ENCODE results near the gene NHEJ1. TPM values are rescaled to one million over a fixed set of nuclear protein-coding genes. Genes with fewer than 3 reads are reported as not detected.

The NHEJ1 gene
- total RNA-seq, 1 experiment from 2014 or later = 16.4 TPM

GRCh38 chr2:219031005-219031738, 129.4 kb downstream of the NHEJ1 start (continued):
- TF ChIP-seq REST (IDR thresholded peaks at IDR 0.05; ENCODE audit: low read depth) (no peak), FOSL1 (IDR thresholded peaks at IDR 0.05; ENCODE audit: low read depth) (no peak), ELF1 (IDR thresholded peaks at IDR 0.05; ENCODE audit: borderline replicate concordance, low read depth) (no peak), EZH2phosphoT487 (IDR thresholded peaks at IDR 0.05; ENCODE audit: borderline replicate concordance) (no peak)

- Histone ChIP-seq H3K27ac (ENCODE audit: low read depth, low read length) (no peak overlapping the region), H3K9me3 (ENCODE audit: control insufficient read depth in 1 of 2, insufficient read depth in 1 of 2, low read depth in 1 of 2, low read length in 2 of 2) (no peaks in the 10 kb centered on the region), H3K9ac (ENCODE audit: low read length) (no peak overlapping the region), H4K20me1 (ENCODE audit: insufficient read depth) (no peaks in the 10 kb centered on the region), H2AFZ (ENCODE audit: low read depth, low read length, poor library complexity, severe bottlenecking) (no peak overlapping the region), H3K4me1 (ENCODE audit: control insufficient read depth in 1 of 2, insufficient read depth in 2 of 2, low read length in 2 of 2) (no peaks in the 10 kb centered on the region; a peak in 1 of 4 replicates), H3K4me2 (ENCODE audit: low read length) (no peak overlapping the region), H3K79me2 (ENCODE audit: insufficient read depth, low read length) (no peaks in the 10 kb centered on the region), H3K9me2 (ENCODE audit: insufficient read depth) (no peaks in the 10 kb centered on the region), H3K36me3 (ENCODE audit: control insufficient read depth in 1 of 2, insufficient read depth in 2 of 2, low read length in 2 of 2) (no peaks in the 10 kb centered on the region), H3K27me3 (ENCODE audit: insufficient read depth, low read length) (peaks cover 22% of the 10 kb centered on the region), H3K4me3 (replicated peaks in 1 of 2; ENCODE audit: low read depth in 1 of 2, low read length in 2 of 2) (no peak overlapping the region)
- POLR2A ChIA-PET = interaction anchor here (1.0 kb wide), 1 partner anchor 125 kb away, joined by 3 read pairs; no protein-coding TSS in a partner anchor
- CTCF ChIA-PET = interaction anchor here (0.6 to 5.3 kb wide), 43 partner anchors 9 to 358 kb away, joined by 3 to 97 read pairs (median 4); partner anchors contain the start of gene DNPEP
- no peak for TF ChIP-seq YY1 (IDR thresholded peaks at IDR 0.05; ENCODE audit: extremely low read depth, insufficient replicate concordance, low read depth, low read length)
- no peak for TF ChIP-seq SP1 (IDR thresholded peaks at IDR 0.05; ENCODE audit: low read depth)
- no peak for TF ChIP-seq POLR2A (IDR thresholded peaks at IDR 0.05; ENCODE audit: borderline replicate concordance, extremely low read depth, insufficient read depth, insufficient read length)
- no peak for TF ChIP-seq CBX3 (IDR thresholded peaks at IDR 0.05; ENCODE audit: low read depth)
- no peak for TF ChIP-seq ELF1 (IDR thresholded peaks at IDR 0.05; ENCODE audit: borderline replicate concordance, low read depth)
- TF ChIP-seq REST (IDR thresholded peaks at IDR 0.05; ENCODE audit: low read depth) = no peak
- peak; percentile 10; the same call in 1 of the 2 replicates for ATAC-seq
- RAD21 ChIA-PET (ENCODE audit: low non-redundant PET in 1 of 2, low total read pairs in 2 of 2, uncharacterized antibody in 2 of 2, unreplicated experiment in 2 of 2) = interaction anchor here (0.7 to 1.8 kb wide), 6 partner anchors 50 to 124 kb away, joined by 3 to 19 read pairs (median 4); no protein-coding TSS in a partner anchor
- intact Hi-C loops (cut with micrococcal nuclease) = no loop called here
- DNase-seq (ENCODE audit: low read depth, low spot score) = no peak
- no TSS peak for BruUV-seq (replicated peaks)
Measured at GRCh38 chr2:219030177-219030940, 130.3 kb downstream of the NHEJ1 start.

Data from HCT116 (cell line).